ENCODE data around the gene LCK.

The LCK gene

GRCh38 chr1:32250893-32251716 is at the start of gene LCK:
Gene LCK (plus strand): TSS chr1:32251265. CDS start chr1:32274330, 23,065 bp downstream.
- DNase-seq (ENCODE audit: low spot score), result peak; percentile 2

- no peak for DNase-seq (ENCODE audit: low spot score)
Measured at GRCh38 chr1:32204943-32205361, 46.1 kb upstream of the LCK start.

- peak; percentile 95 for DNase-seq (ENCODE audit: low spot score)
Measured at GRCh38 chr1:32205401-32206370, 45.4 kb upstream of the LCK start, which contains the start of gene IQCC. Gene IQCC (plus strand): TSS chr1:32205671. CDS start chr1:32205682, 11 bp downstream.

GRCh38 chr1:32208469-32208868 is 42.6 kb upstream of the LCK start:
- DNase-seq (ENCODE audit: low spot score), result no peak

GRCh38 chr1:32208891-32209328 is 42.2 kb upstream of the LCK start, which contains the start of gene DCDC2B:
Gene DCDC2B (plus strand): TSS chr1:32209089. CDS start chr1:32209094, 5 bp downstream.
- no peak for DNase-seq (ENCODE audit: low spot score)

- DNase-seq (ENCODE audit: low spot score), result peak; percentile 84
Measured at GRCh38 chr1:32215629-32216480, 35.2 kb upstream of the LCK start.

GRCh38 chr1:32216566-32216965 is 34.5 kb upstream of the LCK start:
- DNase-seq (ENCODE audit: low spot score), result no peak

GRCh38 chr1:32219022-32219421 is 32.0 kb upstream of the LCK start:
- DNase-seq (ENCODE audit: low spot score), result no peak

GRCh38 chr1:32220746-32221580 is 30.1 kb upstream of the LCK start:
- DNase-seq (ENCODE audit: low spot score), result no peak

- DNase-seq (ENCODE audit: low spot score), result no peak
Measured at GRCh38 chr1:32221581-32221979, 29.5 kb upstream of the LCK start.

GRCh38 chr1:32221980-32222755 is 28.9 kb upstream of the LCK start, which contains the start of the genes EIF3I and TMEM234:
Gene EIF3I (plus strand): TSS chr1:32222407. CDS start chr1:32222442, 35 bp downstream.
Gene TMEM234 (minus strand): TSS chr1:32222353. CDS start chr1:32222322, 31 bp downstream.
- DNase-seq (ENCODE audit: low spot score), result peak; percentile 94

- no peak for DNase-seq (ENCODE audit: low spot score)
Measured at GRCh38 chr1:32223683-32224082, 27.4 kb upstream of the LCK start.

GRCh38 chr1:32224285-32224684 is 26.8 kb upstream of the LCK start:
- no peak for DNase-seq (ENCODE audit: low spot score)

- DNase-seq (ENCODE audit: low spot score), result no peak
Measured at GRCh38 chr1:32228771-32229170, 22.3 kb upstream of the LCK start.

GRCh38 chr1:32231843-32232432 is 19.1 kb upstream of the LCK start:
- DNase-seq (ENCODE audit: low spot score), result no peak

GRCh38 chr1:32232558-32233304 is 18.3 kb upstream of the LCK start:
- no peak for DNase-seq (ENCODE audit: low spot score)

- DNase-seq (ENCODE audit: low spot score), result no peak
Measured at GRCh38 chr1:32234792-32235191, 16.3 kb upstream of the LCK start.

GRCh38 chr1:32239337-32239736 is 11.7 kb upstream of the LCK start:
- DNase-seq (ENCODE audit: low spot score), result no peak

GRCh38 chr1:32239790-32240139 is 11.3 kb upstream of the LCK start:
- DNase-seq (ENCODE audit: low spot score), result no peak
